Liver (tissue), 9 donors: ENCODE measurements around the gene KMT2E. TPM values are rescaled to one million over a fixed set of nuclear protein-coding genes. Genes with fewer than 3 reads are reported as not detected.
A peak's percentile ranks its signal among the peaks of the same experiment; 100 is the strongest.

Experiments
- DNase-seq: peaks from one replicate; pipeline ENCODE4 v3.0.0-alpha.2; 2017; ENCODE audit warnings: low spot score
- H3K27ac ChIP-seq, 2 donors: one replicate each; pipeline ENCODE4 v1.7.0; 2013; ENCODE audit warnings: inconsistent platforms in 2 of 2, low read length in 2 of 2, control low read depth in 1 of 2, low read depth in 1 of 2, mild to moderate bottlenecking in 1 of 2
- H3K27me3 ChIP-seq, 4 donors: one replicate each; pipeline versions ENCODE4 v1.6.1 to v1.7.0; 2013; ENCODE audit warnings: low read length in 3 of 4, inconsistent platforms in 1 of 4, mild to moderate bottlenecking in 1 of 4, moderate library complexity in 1 of 4; ENCODE audit not compliant: control insufficient read depth in 4 of 4, insufficient read depth in 4 of 4
- H3K36me3 ChIP-seq, 4 donors: one replicate each; pipeline versions ENCODE4 v1.6.1 to v1.7.0; 2013; ENCODE audit warnings: low read length in 3 of 4, mild to moderate bottlenecking in 3 of 4, low read depth in 1 of 4, moderate library complexity in 1 of 4; ENCODE audit not compliant: control insufficient read depth in 4 of 4, insufficient read depth in 3 of 4
- H3K4me1 ChIP-seq, 4 donors: one replicate each; pipeline versions ENCODE4 v1.6.1 to v1.7.0; 2013; ENCODE audit warnings: low read length in 3 of 4, mild to moderate bottlenecking in 3 of 4, moderate library complexity in 1 of 4; ENCODE audit not compliant: control insufficient read depth in 4 of 4, insufficient read depth in 4 of 4
- H3K4me3 ChIP-seq, 3 donors: one replicate each; pipeline versions ENCODE4 v1.6.1 to v1.7.0; 2013; ENCODE audit warnings: low read length in 3 of 3, control low read depth in 1 of 3, low read depth in 1 of 3, mild to moderate bottlenecking in 1 of 3
- H3K9ac ChIP-seq, 2 donors: one replicate each; pipeline ENCODE4 v1.7.0; 2013; ENCODE audit warnings: low read length in 2 of 2, mild to moderate bottlenecking in 2 of 2, moderate library complexity in 2 of 2, control low read depth in 1 of 2, low read depth in 1 of 2
- H3K9me3 ChIP-seq, 4 donors: one replicate each; pipeline versions ENCODE4 v1.6.1 to v1.7.0; 2013; ENCODE audit warnings: low read length in 3 of 4; ENCODE audit not compliant: control insufficient read depth in 4 of 4
- ATF3 ChIP-seq: IDR thresholded peaks from 2 replicates; pipeline ENCODE4 v1.6.1; 2016; ENCODE audit warnings: antibody characterized with exemption
- CTCF ChIP-seq: fragments of 150-350 bp; IDR thresholded peaks from 2 replicates; pipeline ENCODE4 v1.5.1; 2017; ENCODE audit warnings: improper control_type of control experiment, low read depth, low read length; ENCODE audit not compliant: missing input control
- EGR1 ChIP-seq, 2 donors: IDR thresholded peaks; 2 replicates each; pipeline ENCODE4 v1.6.1; 2016 to 2018; ENCODE audit warnings: antibody characterized with exemption in 2 of 2, low read depth in 2 of 2
- FOXA1 ChIP-seq: IDR thresholded peaks from 2 replicates; pipeline ENCODE4 v1.6.1; 2016; ENCODE audit warnings: antibody characterized with exemption
- FOXA2 ChIP-seq: IDR thresholded peaks from 2 replicates; pipeline ENCODE4 v1.6.1; 2016; ENCODE audit warnings: antibody characterized with exemption
- GABPA ChIP-seq, 2 donors: IDR thresholded peaks in 1 of 2; conservative IDR thresholded peaks in 1 of 2; 2 replicates each; pipeline ENCODE4 v1.6.1; 2016; ENCODE audit warnings: antibody characterized with exemption in 2 of 2, mild to moderate bottlenecking in 1 of 2, moderate library complexity in 1 of 2
- HNF4A ChIP-seq, 2 donors: conservative IDR thresholded peaks; 2 replicates each; pipeline ENCODE4 v1.6.1; 2016; ENCODE audit warnings: antibody characterized with exemption in 2 of 2, mild to moderate bottlenecking in 2 of 2
- HNF4G ChIP-seq: IDR thresholded peaks from 2 replicates; pipeline ENCODE4 v1.6.1; 2016; ENCODE audit warnings: antibody characterized with exemption
- JUND ChIP-seq, 2 donors: IDR thresholded peaks; 2 replicates each; pipeline ENCODE4 v1.6.1; 2016; ENCODE audit warnings: antibody characterized with exemption in 2 of 2
- MAX ChIP-seq: IDR thresholded peaks from 2 replicates; pipeline ENCODE4 v1.6.1; 2016; ENCODE audit warnings: antibody characterized with exemption
- NR2F2 ChIP-seq: IDR thresholded peaks from 2 replicates; pipeline ENCODE4 v1.6.1; 2016; ENCODE audit warnings: antibody characterized with exemption
- RAD21 ChIP-seq, 2 donors: IDR thresholded peaks; 2 replicates each; pipeline ENCODE4 v1.6.1; 2016; ENCODE audit warnings: antibody characterized with exemption in 2 of 2, mild to moderate bottlenecking in 2 of 2
- REST ChIP-seq: IDR thresholded peaks from 2 replicates; pipeline ENCODE4 v1.6.1; 2016; ENCODE audit warnings: antibody characterized with exemption, mild to moderate bottlenecking
- RXRA ChIP-seq, 2 donors: IDR thresholded peaks; 2 replicates each; pipeline ENCODE4 v1.6.1; 2017 to 2018; ENCODE audit warnings: antibody characterized with exemption in 2 of 2, mild to moderate bottlenecking in 1 of 2
- SP1 ChIP-seq: IDR thresholded peaks from 2 replicates; pipeline ENCODE4 v1.6.1; 2018; ENCODE audit warnings: antibody characterized with exemption, mild to moderate bottlenecking
- TAF1 ChIP-seq: conservative IDR thresholded peaks from 2 replicates; pipeline ENCODE4 v1.6.1; 2016; ENCODE audit warnings: antibody characterized with exemption, mild to moderate bottlenecking
- YY1 ChIP-seq: IDR thresholded peaks from 2 replicates; pipeline ENCODE4 v1.6.1; 2016; ENCODE audit warnings: antibody characterized with exemption, mild to moderate bottlenecking
- ZBTB33 ChIP-seq: IDR thresholded peaks from 2 replicates; pipeline ENCODE4 v1.6.1; 2016; ENCODE audit warnings: antibody characterized with exemption
- WGBS: extraction: QIAGEN DNeasy Blood & Tissue Kit; methylation state at CpG from one replicate; pipeline ENCODE4 v1.1.7; 2013; 5-methylcytosine and 5-hydroxymethylcytosine counted together
- polyA plus RNA-seq, 2 donors: library from polyadenylated mRNA; stranded (reverse) in 1 of 2; unstranded in 1 of 2; fragments of 200-250 nt in 1 of 2; fragments of >200 nt in 1 of 2; fragmentation: Nextera tagmentation in 1 of 2; extraction: Ambion mirVana in 1 of 2; gene quantifications; one replicate each; pipeline versions ENCODE4 v1.2.1 to v1.2.3, GENCODE V29; 2013 to 2015
- total RNA-seq, 2 donors: library from RNA; depleted of rRNA; stranded (reverse); fragments of >200 nt; gene quantifications; one replicate each; pipeline ENCODE4 v1.2.3, GENCODE V29; 2014
- donor health status: healthy.
- donor health status: healthy.
- donor health status: healthy.
- donor health status: healthy.
- donor health status: healthy.

Gene KMT2E
- total and polyA plus RNA-seq, 4 donors, result 7.1 to 55.6 (median 42.4) TPM

GRCh38 chr7:105125745-105126144 is 111.7 kb downstream of the KMT2E start:
- H3K9me3 ChIP-seq, result no peaks in the 10 kb centered on the region
- H3K27ac ChIP-seq, result peak overlapping the region; percentile 36 to 46
- H3K4me3 ChIP-seq, result no peak overlapping the region
- 61% methylated on average over 12 of the region's 12 CpGs for WGBS
- peaks cover 0 to 7% (median 2%) of the 10 kb centered on the region in 4 donors for H3K36me3 ChIP-seq
- DNase-seq, result no peak
- TF ChIP-seq FOXA1, result no peak
- TF ChIP-seq CTCF, result no peak
- no peak for TF ChIP-seq GABPA (IDR thresholded peaks at IDR 0.05 in 1 of 2, conservative IDR thresholded peaks at IDR 0.05 in 1 of 2)
- TF ChIP-seq HNF4G, result no peak
- peak in 1 of 2 donors; percentile 21 for TF ChIP-seq RAD21 (IDR thresholded peaks at IDR 0.05)
- no peak for TF ChIP-seq EGR1 (IDR thresholded peaks at IDR 0.05; ENCODE audit: low read depth in 2 of 2)
- TF ChIP-seq SP1, result no peak
- no peak for TF ChIP-seq REST
- peak; percentile 24 for TF ChIP-seq MAX
- no peak for TF ChIP-seq ATF3
- no peak for TF ChIP-seq ZBTB33
- no peak for TF ChIP-seq YY1
- TF ChIP-seq TAF1, result no peak
- TF ChIP-seq NR2F2, result no peak
- no peak for TF ChIP-seq JUND (IDR thresholded peaks at IDR 0.05)
- TF ChIP-seq FOXA2, result no peak
- TF ChIP-seq RXRA (IDR thresholded peaks at IDR 0.05), result peak in 1 of 2 donors; percentile 52
- TF ChIP-seq HNF4A (conservative IDR thresholded peaks at IDR 0.05), result peak; percentile 7 to 54
- peaks cover 0 to 9% (median 3%) of the 10 kb centered on the region in 4 donors for H3K4me1 ChIP-seq
- H3K27me3 ChIP-seq, result no peaks in the 10 kb centered on the region
- H3K9ac ChIP-seq, result no peak overlapping the region
